Stimulated activated CD4-positive, alpha-beta T cell treated with anti-CD3 and anti-CD28 coated beads, Interleukin-2, amount 100 ng/mL, for 48 hours (primary cell): ENCODE data around the gene SENP1.

Experiments
- DNase-seq, 2 donors: peaks; one replicate each; pipeline ENCODE4 v3.0.0-alpha.2; 2020

The SENP1 gene

GRCh38 chr12:48063530-48063929 lies 42.3 kb downstream of the SENP1 start:
- no peak for DNase-seq

GRCh38 chr12:48061938-48062719 lies 43.8 kb downstream of the SENP1 start:
- DNase-seq: no peak

GRCh38 chr12:48060474-48060873 lies 45.4 kb downstream of the SENP1 start:
- DNase-seq: no peak

- DNase-seq: no peak
Measured at GRCh38 chr12:48058771-48059170, 47.1 kb downstream of the SENP1 start.

- DNase-seq: no peak
Measured at GRCh38 chr12:48054955-48055821, 50.7 kb downstream of the SENP1 start.

- no peak for DNase-seq
Measured at GRCh38 chr12:48053883-48054282, 52.0 kb downstream of the SENP1 start.

GRCh38 chr12:48053122-48053521 lies 52.8 kb downstream of the SENP1 start:
- DNase-seq: no peak

GRCh38 chr12:48051681-48052080 lies 54.2 kb downstream of the SENP1 start:
- no peak for DNase-seq

- DNase-seq: no peak
Measured at GRCh38 chr12:48050174-48050573, 55.7 kb downstream of the SENP1 start.

- DNase-seq: no peak
Measured at GRCh38 chr12:48045965-48046518, 59.8 kb downstream of the SENP1 start.

- no peak for DNase-seq
Measured at GRCh38 chr12:48045061-48045846, 60.6 kb downstream of the SENP1 start.

GRCh38 chr12:48044396-48044795 lies 61.5 kb downstream of the SENP1 start:
- no peak for DNase-seq

- DNase-seq: no peak
Measured at GRCh38 chr12:48043771-48044170, 62.1 kb downstream of the SENP1 start.

GRCh38 chr12:48041591-48042423 lies 64.1 kb downstream of the SENP1 start:
- DNase-seq: no peak

GRCh38 chr12:48040354-48040753 lies 65.5 kb downstream of the SENP1 start:
- DNase-seq: no peak

- no peak for DNase-seq
Measured at GRCh38 chr12:48039151-48039550, 66.7 kb downstream of the SENP1 start.

GRCh38 chr12:48038085-48038484 lies 67.8 kb downstream of the SENP1 start:
- no peak for DNase-seq

- no peak for DNase-seq
Measured at GRCh38 chr12:48037267-48037915, 68.5 kb downstream of the SENP1 start.

- DNase-seq: no peak
Measured at GRCh38 chr12:48036818-48037217, 69.1 kb downstream of the SENP1 start.

GRCh38 chr12:48034835-48035805 lies 70.8 kb downstream of the SENP1 start:
- no peak for DNase-seq
